ENCODE measurements around the gene IL1R2. TPM values are rescaled to one million over a fixed set of nuclear protein-coding genes. Genes with fewer than 3 reads are reported as not detected.
A peak's percentile ranks its signal among the peaks of the same experiment; 100 is the strongest.

The IL1R2 gene
- total RNA-seq, 1 donor from 2014 or later: 0.50 TPM

DNA sequence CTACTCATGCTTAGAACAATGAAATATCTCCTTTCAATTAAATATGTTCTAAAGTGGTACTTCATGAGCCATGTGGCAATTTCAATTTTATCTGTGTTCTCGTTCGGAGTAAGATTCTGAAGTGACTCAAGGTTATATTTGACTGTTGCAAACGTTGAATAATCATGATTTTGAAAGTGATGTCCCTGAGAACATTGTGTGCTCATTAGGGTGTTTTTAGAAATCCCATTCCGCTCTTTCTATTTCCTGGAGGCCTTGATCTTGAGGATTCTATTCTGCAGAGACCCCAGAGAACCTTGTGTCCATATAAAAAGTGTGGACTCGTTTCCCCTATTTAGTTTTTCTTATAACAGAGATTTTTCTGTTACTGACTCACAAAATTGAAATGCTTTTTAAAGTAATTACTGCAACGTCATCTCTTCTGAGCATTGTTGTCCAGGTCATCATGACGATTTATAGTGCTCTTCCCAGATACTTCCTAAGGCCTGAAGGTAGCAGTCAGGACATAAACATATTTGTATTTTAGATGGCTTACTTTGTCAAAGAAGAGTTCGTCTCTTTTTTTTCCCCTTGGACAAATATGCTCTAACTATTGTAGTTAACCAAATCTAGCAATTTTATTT lies 27.2 kb downstream of the IL1R2 start:
- Histone ChIP-seq H3K27me3 (ENCODE audit: control insufficient read depth, insufficient read depth, low read length) (no peaks in the 10 kb centered on the region), H3K4me3 (ENCODE audit: low read depth, low read length) (no peak overlapping the region), H3K36me3 (ENCODE audit: control insufficient read depth, insufficient read depth, low read length) (no peaks in the 10 kb centered on the region)
- DNase-seq (ENCODE audit: low read depth): no peak
- no peak for TF ChIP-seq CTCF (IDR thresholded peaks at IDR 0.05; ENCODE audit: insufficient read depth, low read length, poor library complexity, severe bottlenecking)

DNA sequence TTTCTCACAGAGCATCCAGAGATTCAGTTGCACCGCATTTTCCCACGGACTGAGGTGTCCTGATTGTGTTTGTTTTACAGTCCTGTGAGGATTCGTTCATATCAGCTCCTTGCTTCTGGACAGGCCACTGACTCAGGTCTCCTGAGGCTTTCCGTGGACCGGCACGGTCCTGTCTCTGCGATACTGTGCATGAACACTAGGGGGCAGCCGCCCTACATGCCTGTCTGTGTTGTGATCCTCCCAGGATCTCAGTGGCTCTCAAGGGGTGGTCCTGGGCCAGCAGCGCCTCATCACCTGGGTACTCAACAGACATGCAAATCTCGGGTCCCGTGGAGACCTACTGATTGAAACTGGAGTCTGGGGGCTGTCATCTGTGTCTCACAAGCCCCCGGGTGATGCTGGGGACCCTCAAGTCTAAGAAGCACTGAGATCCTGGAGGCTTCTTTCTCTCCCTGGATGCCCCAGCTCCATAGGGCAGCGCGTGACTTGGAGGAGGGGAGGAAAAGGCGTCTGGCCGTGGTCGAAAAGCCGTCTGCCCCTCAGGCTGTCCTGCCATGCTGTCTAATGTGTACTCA lies 28.9 kb downstream of the IL1R2 start:
- peak; percentile 52 for DNase-seq (ENCODE audit: low read depth)
- no peak overlapping the region for H3K4me3 ChIP-seq (ENCODE audit: low read depth, low read length)
- no peaks in the 10 kb centered on the region for H3K36me3 ChIP-seq (ENCODE audit: control insufficient read depth, insufficient read depth, low read length)
- TF ChIP-seq CTCF (IDR thresholded peaks at IDR 0.05; ENCODE audit: insufficient read depth, low read length, poor library complexity, severe bottlenecking): peak; percentile 99
- no peaks in the 10 kb centered on the region for H3K27me3 ChIP-seq (ENCODE audit: control insufficient read depth, insufficient read depth, low read length)

DNA sequence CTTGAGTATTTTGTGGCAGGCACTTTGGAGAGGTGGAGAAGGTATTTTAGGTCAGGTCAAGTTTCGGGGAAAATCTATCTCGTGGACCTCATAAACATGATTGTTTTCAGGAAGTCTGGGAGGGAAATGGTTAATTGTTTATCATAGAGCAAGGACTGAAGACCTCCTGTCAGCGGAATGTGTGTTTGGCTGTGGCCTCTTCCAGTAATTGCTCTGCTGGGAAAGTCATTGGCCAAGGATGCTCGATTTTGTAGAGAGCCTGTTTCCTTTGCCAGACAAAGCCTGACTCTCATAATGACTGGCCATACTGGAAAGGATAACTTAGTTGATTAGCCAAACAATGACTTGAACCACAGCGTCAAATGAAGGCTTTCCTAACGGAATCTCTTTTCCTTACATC lies 30.0 kb downstream of the IL1R2 start:
- Histone ChIP-seq H3K36me3 (ENCODE audit: control insufficient read depth, insufficient read depth, low read length) (no peaks in the 10 kb centered on the region), H3K4me3 (ENCODE audit: low read depth, low read length) (no peak overlapping the region), H3K27me3 (ENCODE audit: control insufficient read depth, insufficient read depth, low read length) (no peaks in the 10 kb centered on the region)
- DNase-seq (ENCODE audit: low read depth): no peak
- TF ChIP-seq CTCF (IDR thresholded peaks at IDR 0.05; ENCODE audit: insufficient read depth, low read length, poor library complexity, severe bottlenecking): no peak

DNA sequence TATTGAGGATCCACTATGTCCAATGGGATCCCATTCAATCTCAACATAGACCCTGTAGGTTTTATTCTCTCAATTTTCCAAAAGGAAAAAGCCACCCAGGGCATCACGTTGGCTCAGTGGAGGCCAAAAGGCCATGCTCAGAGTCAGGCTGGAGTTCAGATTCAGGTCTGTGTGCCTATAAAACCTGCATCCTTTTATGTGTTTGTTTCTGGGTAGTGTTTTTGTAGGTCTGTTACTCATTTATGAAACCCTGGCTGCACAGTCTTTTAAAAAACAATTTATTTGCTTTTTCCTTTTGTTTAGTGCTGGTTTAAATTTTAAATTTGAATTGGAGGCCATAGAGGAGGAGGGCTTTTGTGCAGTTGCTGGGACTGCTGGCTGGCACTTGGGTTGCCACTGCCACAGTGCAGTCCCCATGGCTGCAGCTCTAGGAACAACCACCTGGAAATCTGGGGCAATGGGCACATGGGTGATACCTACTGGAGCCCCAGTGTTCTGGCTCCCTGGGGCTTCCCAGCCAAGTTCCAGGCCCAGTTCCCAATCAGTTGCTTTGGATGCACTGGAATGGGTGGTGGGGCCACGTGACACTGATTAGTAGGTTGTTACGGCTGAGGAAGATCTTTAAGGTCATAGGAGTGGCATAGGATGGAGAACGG lies 31.3 kb downstream of the IL1R2 start:
- no peak for DNase-seq (ENCODE audit: low read depth)
- H3K36me3 ChIP-seq (ENCODE audit: control insufficient read depth, insufficient read depth, low read length): no peaks in the 10 kb centered on the region
- TF ChIP-seq CTCF (IDR thresholded peaks at IDR 0.05; ENCODE audit: insufficient read depth, low read length, poor library complexity, severe bottlenecking): no peak
- H3K27me3 ChIP-seq (ENCODE audit: control insufficient read depth, insufficient read depth, low read length): no peaks in the 10 kb centered on the region
- no peak overlapping the region for H3K4me3 ChIP-seq (ENCODE audit: low read depth, low read length)

DNA sequence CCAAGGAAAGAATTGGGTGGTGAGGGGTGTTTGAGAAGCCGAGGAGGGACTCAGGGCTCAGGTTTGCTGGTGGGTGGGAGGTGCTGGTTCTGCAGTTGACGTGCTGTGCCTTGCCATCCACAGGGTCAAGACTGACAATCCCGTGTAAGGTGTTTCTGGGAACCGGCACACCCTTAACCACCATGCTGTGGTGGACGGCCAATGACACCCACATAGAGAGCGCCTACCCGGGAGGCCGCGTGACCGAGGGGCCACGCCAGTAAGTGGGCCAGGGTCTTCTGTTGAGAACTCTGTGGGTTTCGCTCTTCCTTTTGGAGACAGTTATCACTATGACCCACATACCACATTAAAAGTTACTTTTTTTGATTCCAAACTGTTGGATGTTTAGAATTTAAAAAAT lies 32.6 kb downstream of the IL1R2 start:
- DNase-seq (ENCODE audit: low read depth): no peak
- Histone ChIP-seq H3K27me3 (ENCODE audit: control insufficient read depth, insufficient read depth, low read length) (no peaks in the 10 kb centered on the region), H3K36me3 (ENCODE audit: control insufficient read depth, insufficient read depth, low read length) (no peaks in the 10 kb centered on the region), H3K4me3 (ENCODE audit: low read depth, low read length) (no peak overlapping the region)
- no peak for TF ChIP-seq CTCF (IDR thresholded peaks at IDR 0.05; ENCODE audit: insufficient read depth, low read length, poor library complexity, severe bottlenecking)

Data from kidney epithelial cell (primary cell).